ENCODE data around the gene FOXO6.
A peak's percentile ranks its signal among the peaks of the same experiment; 100 is the strongest.

FOXO6 gene

GRCh38 chr1:41353744-41354143 lies 7.5 kb upstream of the FOXO6 start:
- DNase-seq = peak; percentile 76

- DNase-seq = no peak
Measured at GRCh38 chr1:41354956-41355355, 6.3 kb upstream of the FOXO6 start.

- DNase-seq = no peak
Measured at GRCh38 chr1:41355356-41355755, 5.9 kb upstream of the FOXO6 start.

GRCh38 chr1:41355761-41356160 lies 5.5 kb upstream of the FOXO6 start:
- no peak for DNase-seq

GRCh38 chr1:41356752-41357151 lies 4.5 kb upstream of the FOXO6 start:
- DNase-seq = no peak

GRCh38 chr1:41357451-41358101 lies 3.7 kb upstream of the FOXO6 start:
- no peak for DNase-seq

GRCh38 chr1:41358131-41359021 lies 2.9 kb upstream of the FOXO6 start:
- DNase-seq = no peak

GRCh38 chr1:41359211-41360073 lies 1.8 kb upstream of the FOXO6 start:
- no peak for DNase-seq

GRCh38 chr1:41360074-41360785 lies 1.0 kb upstream of the FOXO6 start:
- DNase-seq = peak; percentile 45

GRCh38 chr1:41361495-41362356 lies 492 bp downstream of the FOXO6 start:
- DNase-seq = peak; percentile 72

- no peak for DNase-seq
Measured at GRCh38 chr1:41362357-41362721, 1.1 kb downstream of the FOXO6 start.

- DNase-seq = no peak
Measured at GRCh38 chr1:41362749-41363590, 1.7 kb downstream of the FOXO6 start.

- no peak for DNase-seq
Measured at GRCh38 chr1:41363591-41364320, 2.5 kb downstream of the FOXO6 start.

GRCh38 chr1:41364442-41365319 lies 3.4 kb downstream of the FOXO6 start:
- no peak for DNase-seq

- DNase-seq = no peak
Measured at GRCh38 chr1:41365320-41365633, 4.0 kb downstream of the FOXO6 start.

GRCh38 chr1:41365772-41366454 lies 4.7 kb downstream of the FOXO6 start:
- DNase-seq = peak; percentile 59

- peak; percentile 85 for DNase-seq
Measured at GRCh38 chr1:41366455-41367287, 5.4 kb downstream of the FOXO6 start.

- DNase-seq = no peak
Measured at GRCh38 chr1:41367288-41367642, 6.0 kb downstream of the FOXO6 start.
